HCT116 (cell line): Measurements from ENCODE around the gene CCDC157. TPM values are rescaled to one million over a fixed set of nuclear protein-coding genes. Genes with fewer than 3 reads are reported as not detected.

Experiments
- ATAC-seq: fragments of 200-7000 bp; cut with Tn5 transposase; 2 replicates; pipeline ENCODE4 v1.9.1; 2020; ENCODE audit warnings: mild to moderate bottlenecking, moderate library complexity
- BruUV-seq: library from RNA; stranded (reverse); fragments of 400-500 nt; replicated peaks from 2 replicates; lab custom pipeline; 2021; lab: Mats Ljungman, UMichigan
- CTCF ChIA-PET: fragments of 300-600 bp; sonication (Branson Sonifier 250); formaldehyde crosslinking; loops from one replicate; lab custom pipeline; 2021; ENCODE audit warnings: antibody characterized with exemption; lab: Charles Lee
- POLR2A ChIA-PET: fragments of 300-600, 350-600 bp; sonication (Branson Sonifier 250); formaldehyde crosslinking; loops from one replicate; lab custom pipeline; 2021; ENCODE audit warnings: antibody characterized with exemption; lab: Charles Lee
- RAD21 ChIA-PET, 2 experiments: fragments of 300-600 bp; sonication (Branson Sonifier 250); formaldehyde crosslinking; loops; one replicate each; lab custom pipeline; 2023; ENCODE audit warnings: low total read pairs in 2 of 2; ENCODE audit not compliant: uncharacterized antibody in 2 of 2, unreplicated experiment in 2 of 2, low non-redundant PET in 1 of 2; lab: Charles Lee
- DNase-seq: peaks from one replicate; pipeline ENCODE4 v3.0.0-alpha.2; 2010; ENCODE audit warnings: low read depth, low spot score
- H2AFZ ChIP-seq: fragments of 200-600 bp; shearing (Covaris generic), sonication (generic); 2 replicates; pipeline ENCODE4 v1.6.1; 2017; ENCODE audit warnings: low read depth, mixed run types, mixed read lengths, antibody characterized with exemption, low read length; ENCODE audit not compliant: poor library complexity, severe bottlenecking
- H3K27ac ChIP-seq: 2 replicates; pipeline ENCODE4 v1.5.1; 2012; ENCODE audit warnings: low read depth, low read length
- H3K27me3 ChIP-seq: fragments of 200-600 bp; sonication (generic); 2 replicates; pipeline ENCODE4 v1.6.1; 2016; ENCODE audit warnings: mixed run types, low read length, mixed read lengths; ENCODE audit not compliant: insufficient read depth
- H3K36me3 ChIP-seq, 2 experiments: fragments of 200-500 bp in 1 of 2; fragments of 200-600 bp in 1 of 2; sonication (Bioruptor generic) in 1 of 2; sonication (generic) in 1 of 2; 2 replicates each; pipeline versions ENCODE4 v1.5.1 to v1.6.1; 2014 to 2016; ENCODE audit warnings: low read length in 2 of 2, inconsistent platforms in 1 of 2, mixed read lengths in 1 of 2, mixed run types in 1 of 2; ENCODE audit not compliant: insufficient read depth in 2 of 2, control insufficient read depth in 1 of 2
- H3K4me1 ChIP-seq, 2 experiments: fragments of 200-600 bp in 1 of 2; sonication (generic) in 1 of 2; 2 replicates each; pipeline versions ENCODE4 v1.5.1 to v1.6.1; 2012 to 2017; ENCODE audit warnings: low read length in 2 of 2, inconsistent platforms in 1 of 2, mild to moderate bottlenecking in 1 of 2, mixed read lengths in 1 of 2, mixed run types in 1 of 2, moderate library complexity in 1 of 2; ENCODE audit not compliant: insufficient read depth in 2 of 2, control insufficient read depth in 1 of 2
- H3K4me2 ChIP-seq: fragments of 200-600 bp; sonication (generic); 2 replicates; pipeline ENCODE4 v1.6.1; 2017; ENCODE audit warnings: mixed run types, low read length, mixed read lengths
- H3K4me3 ChIP-seq, 2 experiments: fragments of 200-600 bp in 1 of 2; sonication (generic) in 1 of 2; replicated peaks in 1 of 2; 2 replicates each; pipeline ENCODE4 v1.5.1; 2011 to 2016; ENCODE audit warnings: low read length in 2 of 2, control low read depth in 1 of 2, low read depth in 1 of 2, mild to moderate bottlenecking in 1 of 2, mixed read lengths in 1 of 2, mixed run types in 1 of 2
- H3K79me2 ChIP-seq: fragments of 200-600 bp; sonication (generic); 2 replicates; pipeline ENCODE4 v1.6.1; 2017; ENCODE audit warnings: mild to moderate bottlenecking, mixed run types, low read length, moderate library complexity, mixed read lengths; ENCODE audit not compliant: insufficient read depth
- H3K9ac ChIP-seq: fragments of 200-600 bp; sonication (generic); 2 replicates; pipeline ENCODE4 v1.6.1; 2016; ENCODE audit warnings: low read length, mixed read lengths
- H3K9me2 ChIP-seq: fragments of 200-600 bp; sonication (generic), shearing (Covaris generic); 2 replicates; pipeline ENCODE4 v1.6.1; 2017; ENCODE audit warnings: mixed run types, mild to moderate bottlenecking, moderate library complexity; ENCODE audit not compliant: insufficient read depth
- H3K9me3 ChIP-seq, 2 experiments: fragments of 200-500 bp in 1 of 2; fragments of 200-600 bp in 1 of 2; sonication (Bioruptor generic) in 1 of 2; sonication (generic) in 1 of 2; 2 replicates each; pipeline ENCODE4 v1.6.1; 2014 to 2017; ENCODE audit warnings: low read length in 2 of 2, mixed read lengths in 2 of 2, inconsistent platforms in 1 of 2, low read depth in 1 of 2, mild to moderate bottlenecking in 1 of 2, mixed run types in 1 of 2, moderate library complexity in 1 of 2; ENCODE audit not compliant: control insufficient read depth in 1 of 2, insufficient read depth in 1 of 2
- H4K20me1 ChIP-seq: fragments of 200-600 bp; sonication (generic), shearing (Covaris generic); 2 replicates; pipeline ENCODE4 v1.6.1; 2017; ENCODE audit warnings: mixed run types, mild to moderate bottlenecking, moderate library complexity; ENCODE audit not compliant: insufficient read depth
- CBX3 ChIP-seq: IDR thresholded peaks from 2 replicates; pipeline ENCODE4 v1.6.1; 2012; ENCODE audit warnings: low read depth
- CEBPB ChIP-seq: IDR thresholded peaks from 2 replicates; pipeline ENCODE4 v1.6.1; 2012; ENCODE audit warnings: low read depth
- ELF1 ChIP-seq: IDR thresholded peaks from 2 replicates; pipeline ENCODE4 v1.6.1; 2012; ENCODE audit warnings: low read depth, borderline replicate concordance
- EZH2 ChIP-seq: fragments of 200-600 bp; sonication (generic); IDR thresholded peaks from 2 replicates; pipeline ENCODE4 v1.6.1; 2017; ENCODE audit warnings: antibody characterized with exemption, mixed run types
- EZH2phosphoT487 ChIP-seq: fragments of 200-600 bp; IDR thresholded peaks from 2 replicates; pipeline ENCODE4 v1.6.1; 2018; ENCODE audit warnings: antibody characterized with exemption, borderline replicate concordance
- MAX ChIP-seq: IDR thresholded peaks from 2 replicates; pipeline ENCODE4 v1.6.1; 2012
- POLR2AphosphoS5 ChIP-seq: IDR thresholded peaks from 2 replicates; pipeline ENCODE4 v1.6.1; 2011; ENCODE audit warnings: mild to moderate bottlenecking, low read depth, low read length, moderate library complexity
- REST ChIP-seq: IDR thresholded peaks from 2 replicates; pipeline ENCODE4 v1.6.1; 2012; ENCODE audit warnings: low read depth
- SIN3A ChIP-seq: IDR thresholded peaks from 2 replicates; pipeline ENCODE4 v1.6.1; 2012; ENCODE audit warnings: low read depth
- SP1 ChIP-seq: IDR thresholded peaks from 2 replicates; pipeline ENCODE4 v1.6.1; 2012; ENCODE audit warnings: low read depth
- TCF7L2 ChIP-seq: IDR thresholded peaks from 2 replicates; pipeline ENCODE4 v1.7.0; 2011; ENCODE audit warnings: borderline replicate concordance, inconsistent platforms; ENCODE audit not compliant: insufficient read depth, insufficient read length; ENCODE audit errors: extremely low read depth
- YY1 ChIP-seq: IDR thresholded peaks from 2 replicates; pipeline ENCODE4 v1.6.1; 2011; ENCODE audit warnings: low read length, low read depth, moderate library complexity, mild to moderate bottlenecking; ENCODE audit not compliant: insufficient replicate concordance; ENCODE audit errors: extremely low read depth
- ZFX ChIP-seq: fragments of 450-650 bp; IDR thresholded peaks from 2 replicates; pipeline ENCODE4 v1.6.1; 2017
- intact Hi-C: fragments of 100-400 bp; cut with micrococcal nuclease; formaldehyde crosslinking; loops from 2 replicates; pipeline ENCODE4 v1.10.0; 2022
- total RNA-seq: library from RNA; stranded (reverse); gene quantifications from one replicate; pipeline ENCODE4 v1.2.1, GENCODE V29; 2021; ENCODE audit not compliant: unreplicated experiment
- TF ChIP-seq, protein P1 (sequence below): IDR thresholded peaks from 2 replicates; pipeline ENCODE4 v1.6.1; 2011; ENCODE audit warnings: mild to moderate bottlenecking, low read length, moderate library complexity; ENCODE audit not compliant: insufficient replicate concordance; ENCODE audit errors: extremely low read depth
- TF ChIP-seq, protein P2 (sequence below), 3 experiments: fragments of 200-600 bp in 1 of 3; sonication (generic) in 1 of 3; IDR thresholded peaks in 2 of 3; conservative IDR thresholded peaks in 1 of 3; 2 replicates each; pipeline ENCODE4 v1.5.1; 2012 to 2017; ENCODE audit warnings: low read depth in 2 of 3, low read length in 2 of 3, antibody characterized with exemption in 1 of 3, borderline replicate concordance in 1 of 3, control low read depth in 1 of 3, mild to moderate bottlenecking in 1 of 3, mixed read lengths in 1 of 3, mixed run types in 1 of 3, moderate library complexity in 1 of 3; ENCODE audit not compliant: insufficient read depth in 1 of 3
- TF ChIP-seq, protein P3 (sequence below): IDR thresholded peaks from 2 replicates; pipeline ENCODE4 v1.6.1; 2012

Gene CCDC157
- total RNA-seq, 1 experiment from 2014 or later, result 2.1 TPM

GRCh38 chr22:30357236-30357570, 396 bp downstream of the CCDC157 start:
- Histone ChIP-seq H3K9me2 (no peaks in the 10 kb centered on the region), H3K4me2 (peak overlapping the region; percentile 91), H3K4me1 (peaks cover 12 to 22% of the 10 kb centered on the region in 2 experiments; a peak in 3 of 4 replicates), H2AFZ (peak overlapping the region; percentile 56), H3K9me3 (no peaks in the 10 kb centered on the region), H3K79me2 (peaks cover 43% of the 10 kb centered on the region), H3K27me3 (no peaks in the 10 kb centered on the region), H3K4me3 (peak overlapping the region; percentile 93 to 96), H3K27ac (peak overlapping the region; percentile 92; the same call in 1 of the 2 replicates), H4K20me1 (no peaks in the 10 kb centered on the region), H3K9ac (peak overlapping the region; percentile 95), H3K36me3 (peaks cover 9 to 10% of the 10 kb centered on the region in 2 experiments; a peak in 3 of 4 replicates)
- CTCF ChIA-PET, result interaction anchor here (1.1 to 2.2 kb wide), 3 partner anchors 29 to 69 kb away, joined by 4 to 12 read pairs (median 7); partner anchors contain the start of gene RNF215
- POLR2A ChIA-PET, result interaction anchor here (1.0 to 1.3 kb wide), 6 partner anchors 10 to 69 kb away, joined by 3 to 6 read pairs (median 4); partner anchors contain the start of genes SEC14L2 and TBC1D10A
- ATAC-seq, result peak; percentile 23
- BruUV-seq, result TSS peak; percentile 39
- intact Hi-C loops, result no loop called here
- RAD21 ChIA-PET, result interaction anchor here (0.5 to 1.4 kb wide), 4 partner anchors 29 to 148 kb away, joined by 3 to 4 read pairs (median 4); partner anchors contain the start of gene TBC1D10A (in 1 of the 2)
- TF ChIP-seq REST (no peak), MAX (no peak), EZH2phosphoT487 (no peak), POLR2AphosphoS5 (no peak), SP1 (no peak), YY1 (no peak), ZFX (no peak), CEBPB (no peak), ELF1 (no peak), CBX3 (no peak), EZH2 (no peak), TCF7L2 (no peak), SIN3A (no peak)
- TF ChIP-seq, protein P1, sequence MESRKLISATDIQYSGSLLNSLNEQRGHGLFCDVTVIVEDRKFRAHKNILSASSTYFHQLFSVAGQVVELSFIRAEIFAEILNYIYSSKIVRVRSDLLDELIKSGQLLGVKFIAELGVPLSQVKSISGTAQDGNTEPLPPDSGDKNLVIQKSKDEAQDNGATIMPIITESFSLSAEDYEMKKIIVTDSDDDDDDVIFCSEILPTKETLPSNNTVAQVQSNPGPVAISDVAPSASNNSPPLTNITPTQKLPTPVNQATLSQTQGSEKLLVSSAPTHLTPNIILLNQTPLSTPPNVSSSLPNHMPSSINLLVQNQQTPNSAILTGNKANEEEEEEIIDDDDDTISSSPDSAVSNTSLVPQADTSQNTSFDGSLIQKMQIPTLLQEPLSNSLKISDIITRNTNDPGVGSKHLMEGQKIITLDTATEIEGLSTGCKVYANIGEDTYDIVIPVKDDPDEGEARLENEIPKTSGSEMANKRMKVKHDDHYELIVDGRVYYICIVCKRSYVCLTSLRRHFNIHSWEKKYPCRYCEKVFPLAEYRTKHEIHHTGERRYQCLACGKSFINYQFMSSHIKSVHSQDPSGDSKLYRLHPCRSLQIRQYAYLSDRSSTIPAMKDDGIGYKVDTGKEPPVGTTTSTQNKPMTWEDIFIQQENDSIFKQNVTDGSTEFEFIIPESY, result no peak
- TF ChIP-seq, protein P2, sequence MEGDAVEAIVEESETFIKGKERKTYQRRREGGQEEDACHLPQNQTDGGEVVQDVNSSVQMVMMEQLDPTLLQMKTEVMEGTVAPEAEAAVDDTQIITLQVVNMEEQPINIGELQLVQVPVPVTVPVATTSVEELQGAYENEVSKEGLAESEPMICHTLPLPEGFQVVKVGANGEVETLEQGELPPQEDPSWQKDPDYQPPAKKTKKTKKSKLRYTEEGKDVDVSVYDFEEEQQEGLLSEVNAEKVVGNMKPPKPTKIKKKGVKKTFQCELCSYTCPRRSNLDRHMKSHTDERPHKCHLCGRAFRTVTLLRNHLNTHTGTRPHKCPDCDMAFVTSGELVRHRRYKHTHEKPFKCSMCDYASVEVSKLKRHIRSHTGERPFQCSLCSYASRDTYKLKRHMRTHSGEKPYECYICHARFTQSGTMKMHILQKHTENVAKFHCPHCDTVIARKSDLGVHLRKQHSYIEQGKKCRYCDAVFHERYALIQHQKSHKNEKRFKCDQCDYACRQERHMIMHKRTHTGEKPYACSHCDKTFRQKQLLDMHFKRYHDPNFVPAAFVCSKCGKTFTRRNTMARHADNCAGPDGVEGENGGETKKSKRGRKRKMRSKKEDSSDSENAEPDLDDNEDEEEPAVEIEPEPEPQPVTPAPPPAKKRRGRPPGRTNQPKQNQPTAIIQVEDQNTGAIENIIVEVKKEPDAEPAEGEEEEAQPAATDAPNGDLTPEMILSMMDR (IDR thresholded peaks at IDR 0.05 in 2 of 3, conservative IDR thresholded peaks at IDR 0.05 in 1 of 3; ENCODE audit: borderline replicate concordance in 1 of 3, insufficient read depth in 1 of 3, low read depth in 2 of 3, low read length in 2 of 3), result no peak
- TF ChIP-seq, protein P3, sequence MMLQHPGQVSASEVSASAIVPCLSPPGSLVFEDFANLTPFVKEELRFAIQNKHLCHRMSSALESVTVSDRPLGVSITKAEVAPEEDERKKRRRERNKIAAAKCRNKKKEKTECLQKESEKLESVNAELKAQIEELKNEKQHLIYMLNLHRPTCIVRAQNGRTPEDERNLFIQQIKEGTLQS, result no peak
- no peak for DNase-seq
